Measurements from ENCODE around the gene MAP3K8.

- no peak for TF ChIP-seq CTCF (conservative IDR thresholded peaks at IDR 0.05 in 1 of 2, IDR thresholded peaks at IDR 0.05 in 1 of 2; ENCODE audit: extremely low read depth in 1 of 2, insufficient read depth in 1 of 2, low read depth in 1 of 2, low read length in 2 of 2)
- TF ChIP-seq EZH2 (IDR thresholded peaks at IDR 0.05; ENCODE audit: borderline replicate concordance, low read length) = no peak
Measured at GRCh38 chr10:30510932-30511700, 77.1 kb downstream of the MAP3K8 start.

Data from mammary epithelial cell (primary cell).